ENCODE data around the gene NFATC2IP.

Gene NFATC2IP

DNA sequence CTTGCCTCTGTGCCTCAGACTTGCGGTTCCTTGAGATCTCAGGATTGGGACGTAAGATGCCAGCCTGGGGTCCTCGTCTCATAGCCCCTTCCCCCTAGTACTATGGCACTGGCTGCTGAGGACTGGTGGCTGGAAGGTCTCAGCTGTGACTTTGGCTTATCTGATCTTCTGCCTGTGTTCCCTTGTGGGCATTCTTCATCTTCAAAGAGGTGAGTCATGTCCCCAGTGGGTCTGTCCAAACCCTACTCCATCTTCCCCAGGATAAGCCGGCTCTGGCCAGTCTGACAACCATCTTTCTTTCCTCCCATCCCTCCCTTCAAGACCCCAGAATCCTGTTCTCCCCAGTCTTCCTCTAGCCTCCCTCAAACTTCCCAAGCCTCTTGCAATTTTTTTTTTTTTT is 15.4 kb upstream of the NFATC2IP start:
- TF ChIP-seq FOXM1 (IDR thresholded peaks at IDR 0.05; ENCODE audit: borderline replicate concordance, low read depth) (no peak), TAF1 (IDR thresholded peaks at IDR 0.05; ENCODE audit: low read depth) (no peak), EP300 (IDR thresholded peaks at IDR 0.05; ENCODE audit: borderline replicate concordance) (no peak), TCF12 (IDR thresholded peaks at IDR 0.05; ENCODE audit: low read depth) (no peak), CEBPB (IDR thresholded peaks at IDR 0.05) (no peak), REST (IDR thresholded peaks at IDR 0.05; ENCODE audit: low read depth) (no peak), EGR1 (IDR thresholded peaks at IDR 0.05) (no peak), NFIC (IDR thresholded peaks at IDR 0.05) (no peak), TEAD4 (IDR thresholded peaks at IDR 0.05) (no peak), CREB1 (IDR thresholded peaks at IDR 0.05; ENCODE audit: low read depth) (no peak)
- TF ChIP-seq, protein P1, sequence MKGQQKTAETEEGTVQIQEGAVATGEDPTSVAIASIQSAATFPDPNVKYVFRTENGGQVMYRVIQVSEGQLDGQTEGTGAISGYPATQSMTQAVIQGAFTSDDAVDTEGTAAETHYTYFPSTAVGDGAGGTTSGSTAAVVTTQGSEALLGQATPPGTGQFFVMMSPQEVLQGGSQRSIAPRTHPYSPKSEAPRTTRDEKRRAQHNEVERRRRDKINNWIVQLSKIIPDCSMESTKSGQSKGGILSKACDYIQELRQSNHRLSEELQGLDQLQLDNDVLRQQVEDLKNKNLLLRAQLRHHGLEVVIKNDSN (IDR thresholded peaks at IDR 0.05): no peak

- TF ChIP-seq REST (IDR thresholded peaks at IDR 0.05; ENCODE audit: low read depth) (no peak), TEAD4 (IDR thresholded peaks at IDR 0.05) (no peak), EGR1 (IDR thresholded peaks at IDR 0.05) (no peak), MAX (IDR thresholded peaks at IDR 0.05) (peak; percentile 91), TAF1 (IDR thresholded peaks at IDR 0.05; ENCODE audit: low read depth) (no peak), CEBPB (IDR thresholded peaks at IDR 0.05) (no peak), YY1 (IDR thresholded peaks at IDR 0.05; ENCODE audit: low read depth) (0 out of 2 replicates have a peak, but pooled peaks have one; percentile 14), NFIC (IDR thresholded peaks at IDR 0.05) (no peak), EP300 (IDR thresholded peaks at IDR 0.05; ENCODE audit: borderline replicate concordance) (no peak)
These were observed 14.6 kb upstream of the NFATC2IP start for GRCh38 chr16:28935924-28936783.

DNA sequence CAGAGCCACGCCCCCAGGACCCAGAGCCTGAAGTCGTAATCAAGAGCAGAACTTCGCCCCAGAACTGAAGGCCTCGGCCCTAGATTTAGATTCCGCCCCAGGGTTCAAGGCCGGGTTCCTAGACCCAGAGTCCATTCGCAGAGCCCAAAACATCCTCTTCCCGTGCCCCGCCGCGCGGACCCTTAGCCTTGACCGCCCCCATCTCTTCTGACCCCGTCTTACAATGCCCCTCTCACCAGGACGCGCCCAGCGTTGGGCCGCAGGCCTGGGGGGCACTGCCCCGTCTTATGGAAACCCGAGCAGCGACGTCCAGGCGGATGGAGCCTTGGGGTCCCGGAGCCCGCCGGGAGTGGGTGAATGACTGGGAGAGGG is 14.0 kb upstream of the NFATC2IP start:
- TF ChIP-seq ZBTB7A (IDR thresholded peaks at IDR 0.05; ENCODE audit: low read depth) (no peak), TCF12 (IDR thresholded peaks at IDR 0.05; ENCODE audit: low read depth) (no peak), CEBPB (IDR thresholded peaks at IDR 0.05) (no peak), EP300 (IDR thresholded peaks at IDR 0.05; ENCODE audit: borderline replicate concordance) (no peak), FOXM1 (IDR thresholded peaks at IDR 0.05; ENCODE audit: borderline replicate concordance, low read depth) (no peak), TAF1 (IDR thresholded peaks at IDR 0.05; ENCODE audit: low read depth) (no peak)

DNA sequence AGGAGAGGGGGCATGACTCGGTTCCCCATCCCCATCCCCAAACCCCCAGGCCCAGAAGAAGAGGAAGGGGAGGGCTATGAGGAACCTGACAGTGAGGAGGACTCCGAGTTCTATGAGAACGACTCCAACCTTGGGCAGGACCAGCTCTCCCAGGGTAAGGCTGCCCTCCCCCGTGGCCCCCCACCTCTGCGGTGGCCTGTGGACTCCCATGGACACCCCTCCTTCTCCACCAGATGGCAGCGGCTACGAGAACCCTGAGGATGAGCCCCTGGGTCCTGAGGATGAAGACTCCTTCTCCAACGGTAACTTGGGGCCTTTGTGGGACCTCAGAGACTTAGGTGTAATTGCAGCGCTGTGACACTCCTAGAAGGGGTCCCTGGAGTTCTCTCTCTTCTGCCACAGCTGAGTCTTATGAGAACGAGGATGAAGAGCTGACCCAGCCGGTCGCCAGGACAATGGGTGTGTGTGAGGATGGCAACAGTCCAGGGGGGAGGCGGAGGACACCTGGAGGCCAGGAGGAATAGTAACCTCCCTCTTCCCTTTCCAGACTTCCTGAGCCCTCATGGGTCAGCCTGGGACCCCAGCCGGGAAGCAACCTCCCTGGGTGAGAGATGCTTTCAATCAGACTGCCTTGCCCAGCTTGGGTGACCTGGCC is 13.4 kb upstream of the NFATC2IP start:
- TF ChIP-seq ZBTB7A (IDR thresholded peaks at IDR 0.05; ENCODE audit: low read depth) (no peak), YY1 (IDR thresholded peaks at IDR 0.05; ENCODE audit: low read depth) (no peak), TCF12 (IDR thresholded peaks at IDR 0.05; ENCODE audit: low read depth) (no peak), FOXM1 (IDR thresholded peaks at IDR 0.05; ENCODE audit: borderline replicate concordance, low read depth) (no peak), NFIC (IDR thresholded peaks at IDR 0.05) (no peak), EP300 (IDR thresholded peaks at IDR 0.05; ENCODE audit: borderline replicate concordance) (no peak), TAF1 (IDR thresholded peaks at IDR 0.05; ENCODE audit: low read depth) (no peak), CREB1 (IDR thresholded peaks at IDR 0.05; ENCODE audit: low read depth) (no peak), RAD21 (IDR thresholded peaks at IDR 0.05; ENCODE audit: low read depth) (no peak), REST (IDR thresholded peaks at IDR 0.05; ENCODE audit: low read depth) (no peak), EGR1 (IDR thresholded peaks at IDR 0.05) (no peak), CEBPB (IDR thresholded peaks at IDR 0.05) (no peak), TEAD4 (IDR thresholded peaks at IDR 0.05) (no peak), MAX (IDR thresholded peaks at IDR 0.05) (no peak)
- TF ChIP-seq, protein P1 (IDR thresholded peaks at IDR 0.05): no peak
